ENCODE measurements around the gene NOPCHAP1. TPM values are rescaled to one million over a fixed set of nuclear protein-coding genes. Genes with fewer than 3 reads are reported as not detected.
A peak's percentile ranks its signal among the peaks of the same experiment; 100 is the strongest.

NOPCHAP1 gene
- total and polyA plus RNA-seq, 10 of the 15 experiments (the other 5 are each of a cell fraction or from before 2014, with no cell fraction given), result 28.0 to 115 (median 40.9) TPM

- TF ChIP-seq ZNF592 (IDR thresholded peaks at IDR 0.05) (no peak), KDM1A (IDR thresholded peaks at IDR 0.05; ENCODE audit: borderline replicate concordance) (no peak), CTCF (IDR thresholded peaks at IDR 0.05 in 2 of 3, conservative IDR thresholded peaks at IDR 0.05 in 1 of 3; ENCODE audit: control insufficient read depth in 2 of 3, extremely low read depth in 1 of 3, insufficient read depth in 1 of 3, low read depth in 3 of 3, low read length in 3 of 3) (no peak; a peak in 1 of 6 replicates), CEBPZ (IDR thresholded peaks at IDR 0.05; ENCODE audit: low read depth, low read length) (no peak), IKZF1 (conservative IDR thresholded peaks at IDR 0.05) (peak; percentile 85), STAT3 (IDR thresholded peaks at IDR 0.05; ENCODE audit: low read depth, low read length) (no peak), BHLHE40 (IDR thresholded peaks at IDR 0.05; ENCODE audit: borderline replicate concordance in 1 of 2, low read depth in 2 of 2, low read length in 1 of 2) (peak; percentile 77 to 80), CHD1 (IDR thresholded peaks at IDR 0.05; ENCODE audit: low read depth, low read length) (no peak), NRF1 (conservative IDR thresholded peaks at IDR 0.05; ENCODE audit: low read depth, low read length) (peak; percentile 45), IRF3 (IDR thresholded peaks at IDR 0.05) (no peak), ZBTB33 (IDR thresholded peaks at IDR 0.05) (no peak), SMAD5 (IDR thresholded peaks at IDR 0.05; ENCODE audit: low read depth) (no peak), NFYB (IDR thresholded peaks at IDR 0.05; ENCODE audit: insufficient read depth, low read depth, low read length) (no peak), STAT1 (conservative IDR thresholded peaks at IDR 0.05) (0 out of 2 replicates have a peak, but pooled peaks have one; percentile 44)
These were observed 27.9 kb upstream of the NOPCHAP1 start, which contains the start of gene SLC41A2 (continued) for GRCh38 chr12:104958001-104958804.
